WTC11 (cell line): ENCODE data around the gene UMODL1. TPM values are rescaled to one million over a fixed set of nuclear protein-coding genes. Genes with fewer than 3 reads are reported as not detected.

Source experiments
- ATAC-seq: fragments of 200-7000 bp; cut with Tn5 transposase; 2 replicates; pipeline ENCODE4 v1.10.0; 2021; ENCODE audit warnings: mild to moderate bottlenecking, moderate library complexity
- CTCF ChIA-PET: fragments of 300-600 bp; sonication (Branson Sonifier 250); formaldehyde crosslinking; loops from one replicate; lab custom pipeline; 2021; ENCODE audit warnings: antibody characterized with exemption; lab: Charles Lee
- POLR2A ChIA-PET: fragments of 350-600 bp; sonication (Branson Sonifier 250); formaldehyde crosslinking; loops from one replicate; lab custom pipeline; 2021; ENCODE audit warnings: antibody characterized with exemption; lab: Charles Lee
- DNase-seq: peaks from one replicate; pipeline ENCODE4 v3.0.0; 2021; ENCODE audit warnings: low spot score
- H3K27ac Mint-ChIP-seq: 2 replicates; pipeline ENCODE4 v1.8.0; 2021; ENCODE audit warnings: mixed read lengths
- H3K27me3 Mint-ChIP-seq: 2 replicates; pipeline ENCODE4 v1.8.0; 2021; ENCODE audit warnings: low read depth, mild to moderate bottlenecking, moderate library complexity, mixed read lengths
- H3K36me3 Mint-ChIP-seq: 2 replicates; pipeline ENCODE4 v1.8.0; 2021; ENCODE audit warnings: mixed read lengths
- H3K4me1 Mint-ChIP-seq: 2 replicates; pipeline ENCODE4 v1.8.0; 2022; ENCODE audit warnings: mixed read lengths
- H3K4me3 Mint-ChIP-seq: 2 replicates; pipeline ENCODE4 v1.8.0; 2021; ENCODE audit warnings: mild to moderate bottlenecking, moderate library complexity, mixed read lengths
- H3K9me3 Mint-ChIP-seq: 2 replicates; pipeline ENCODE4 v1.8.0; 2021; ENCODE audit warnings: mixed read lengths
- FOXK1 ChIP-seq: sonication (generic); formaldehyde crosslinking; IDR thresholded peaks from 2 replicates; pipeline ENCODE4 v1.8.0; 2022; ENCODE audit warnings: mild to moderate bottlenecking, moderate library complexity, missing genetic modification reagents
- HMGA2 ChIP-seq: fragments of 250-450 bp; sonication (Bioruptor Pico); IDR thresholded peaks from 2 replicates; pipeline ENCODE4 v1.4.0; 2021; ENCODE audit warnings: mild to moderate bottlenecking, moderate library complexity
- IRF2 ChIP-seq: sonication (generic); formaldehyde crosslinking; IDR thresholded peaks from 2 replicates; pipeline ENCODE4 v1.8.0; 2022; ENCODE audit warnings: low read depth, missing genetic modification reagents, borderline replicate concordance
- JUN ChIP-seq: sonication (generic); formaldehyde crosslinking; IDR thresholded peaks from 2 replicates; pipeline ENCODE4 v1.8.0; 2023; ENCODE audit warnings: mild to moderate bottlenecking, missing genetic modification reagents
- MXD4 ChIP-seq: fragments of 250-450 bp; sonication (Bioruptor Pico); IDR thresholded peaks from 2 replicates; pipeline ENCODE4 v1.8.0; 2021; ENCODE audit warnings: mild to moderate bottlenecking, moderate library complexity, borderline replicate concordance
- NFE2L1 ChIP-seq: sonication (generic); formaldehyde crosslinking; IDR thresholded peaks from 2 replicates; pipeline ENCODE4 v1.8.1; 2023; ENCODE audit warnings: missing genetic modification reagents
- NR3C1 ChIP-seq: sonication (generic); formaldehyde crosslinking; conservative IDR thresholded peaks from 2 replicates; pipeline ENCODE4 v1.8.1; 2023; ENCODE audit warnings: low read depth, mild to moderate bottlenecking, missing genetic modification reagents
- OVOL2 ChIP-seq: fragments of 250-450 bp; sonication (Bioruptor Pico); IDR thresholded peaks from 2 replicates; pipeline ENCODE4 v1.9.0; 2021; ENCODE audit warnings: mild to moderate bottlenecking, borderline replicate concordance
- SMAD3 ChIP-seq: sonication (generic); formaldehyde crosslinking; IDR thresholded peaks from 2 replicates; pipeline ENCODE4 v1.8.0; 2022; ENCODE audit warnings: missing genetic modification reagents, mild to moderate bottlenecking, borderline replicate concordance
- TCF7 ChIP-seq: sonication (generic); formaldehyde crosslinking; IDR thresholded peaks from 2 replicates; pipeline ENCODE4 v1.8.0; 2022; ENCODE audit warnings: mild to moderate bottlenecking, low read depth, missing genetic modification reagents, moderate library complexity
- ZNF416 ChIP-seq: fragments of 250-450 bp; sonication (Bioruptor Pico); IDR thresholded peaks from 2 replicates; pipeline ENCODE4 v1.9.0; 2021; ENCODE audit warnings: mild to moderate bottlenecking, inconsistent platforms
- ZNF671 ChIP-seq: fragments of 250-450 bp; sonication (Bioruptor Pico); IDR thresholded peaks from 2 replicates; pipeline ENCODE4 v1.8.0; 2021; ENCODE audit warnings: mild to moderate bottlenecking
- total RNA-seq: library from RNA; stranded (reverse); gene quantifications from 3 replicates; pipeline ENCODE4 v1.2.3, GENCODE V29; 2021
- TF ChIP-seq, protein P1 (sequence below): fragments of 250-450 bp; sonication (Bioruptor Pico); IDR thresholded peaks from 2 replicates; pipeline ENCODE4 v1.9.0; 2021; ENCODE audit warnings: mild to moderate bottlenecking
- TF ChIP-seq, protein P2 (sequence below): sonication (generic); formaldehyde crosslinking; IDR thresholded peaks from 2 replicates; pipeline ENCODE4 v1.8.1; 2022; ENCODE audit warnings: low read depth, mild to moderate bottlenecking, moderate library complexity, missing genetic modification reagents, borderline replicate concordance
- TF ChIP-seq, protein P3 (sequence below): sonication (generic); formaldehyde crosslinking; conservative IDR thresholded peaks from 2 replicates; pipeline ENCODE4 v1.8.1; 2022; ENCODE audit warnings: mild to moderate bottlenecking, missing genetic modification reagents
- TF ChIP-seq, protein P4 (sequence below): sonication (generic); formaldehyde crosslinking; IDR thresholded peaks from 2 replicates; pipeline ENCODE4 v1.8.0; 2022; ENCODE audit warnings: mild to moderate bottlenecking, missing genetic modification reagents
- TF ChIP-seq, protein P5 (sequence below): fragments of 250-450 bp; sonication (Bioruptor Pico); IDR thresholded peaks from 2 replicates; pipeline ENCODE4 v2.1.2; 2022; ENCODE audit warnings: mild to moderate bottlenecking, moderate library complexity
- TF ChIP-seq, protein P6 (sequence below): sonication (generic); formaldehyde crosslinking; IDR thresholded peaks from 2 replicates; pipeline ENCODE4 v1.8.1; 2023; ENCODE audit warnings: mild to moderate bottlenecking, missing genetic modification reagents, moderate library complexity
- TF ChIP-seq, protein P7 (sequence below): sonication (generic); formaldehyde crosslinking; IDR thresholded peaks from 2 replicates; pipeline ENCODE4 v1.8.1; 2023; ENCODE audit warnings: mild to moderate bottlenecking, missing genetic modification reagents, borderline replicate concordance

Gene UMODL1
- total RNA-seq, 1 experiment from 2014 or later, result not detected

DNA sequence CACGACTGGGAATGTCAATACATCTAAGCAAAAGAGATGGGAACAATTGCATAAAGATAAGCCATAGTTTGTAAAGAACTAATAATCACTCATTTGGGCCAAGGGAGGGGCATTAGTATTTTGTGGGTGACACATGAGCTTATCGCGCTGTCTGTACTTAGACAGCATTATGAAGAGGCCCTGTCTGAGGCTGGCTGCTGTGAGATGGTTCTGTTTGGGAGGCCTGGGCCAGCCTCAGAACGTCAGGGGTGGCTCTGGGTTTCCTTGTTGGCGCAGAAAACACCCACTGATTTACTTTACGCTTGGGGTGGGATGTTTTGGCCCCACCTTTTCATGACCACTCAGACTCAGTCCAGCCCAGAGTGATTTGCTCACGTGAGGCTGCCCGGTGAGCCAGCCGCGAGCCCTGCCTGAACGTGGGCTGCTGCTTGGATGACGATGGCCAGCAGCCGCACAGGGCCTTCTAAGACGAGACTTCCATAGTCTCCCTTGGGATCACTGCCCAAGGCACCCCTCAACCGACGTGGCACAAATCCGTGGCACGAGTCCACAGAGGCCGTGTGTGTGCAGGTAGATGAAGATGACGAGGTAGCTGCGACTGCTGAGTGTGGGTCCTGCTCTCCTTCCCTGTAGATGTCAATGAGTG is 18.7 kb downstream of the UMODL1 start:
- H3K27me3 Mint-ChIP-seq, result peaks cover 8% of the 10 kb centered on the region
- H3K36me3 Mint-ChIP-seq, result peaks cover 9% of the 10 kb centered on the region
- POLR2A ChIA-PET, result no interaction called here
- no peak overlapping the region for H3K4me3 Mint-ChIP-seq
- H3K4me1 Mint-ChIP-seq, result peaks cover 12% of the 10 kb centered on the region
- TF ChIP-seq, protein P1, sequence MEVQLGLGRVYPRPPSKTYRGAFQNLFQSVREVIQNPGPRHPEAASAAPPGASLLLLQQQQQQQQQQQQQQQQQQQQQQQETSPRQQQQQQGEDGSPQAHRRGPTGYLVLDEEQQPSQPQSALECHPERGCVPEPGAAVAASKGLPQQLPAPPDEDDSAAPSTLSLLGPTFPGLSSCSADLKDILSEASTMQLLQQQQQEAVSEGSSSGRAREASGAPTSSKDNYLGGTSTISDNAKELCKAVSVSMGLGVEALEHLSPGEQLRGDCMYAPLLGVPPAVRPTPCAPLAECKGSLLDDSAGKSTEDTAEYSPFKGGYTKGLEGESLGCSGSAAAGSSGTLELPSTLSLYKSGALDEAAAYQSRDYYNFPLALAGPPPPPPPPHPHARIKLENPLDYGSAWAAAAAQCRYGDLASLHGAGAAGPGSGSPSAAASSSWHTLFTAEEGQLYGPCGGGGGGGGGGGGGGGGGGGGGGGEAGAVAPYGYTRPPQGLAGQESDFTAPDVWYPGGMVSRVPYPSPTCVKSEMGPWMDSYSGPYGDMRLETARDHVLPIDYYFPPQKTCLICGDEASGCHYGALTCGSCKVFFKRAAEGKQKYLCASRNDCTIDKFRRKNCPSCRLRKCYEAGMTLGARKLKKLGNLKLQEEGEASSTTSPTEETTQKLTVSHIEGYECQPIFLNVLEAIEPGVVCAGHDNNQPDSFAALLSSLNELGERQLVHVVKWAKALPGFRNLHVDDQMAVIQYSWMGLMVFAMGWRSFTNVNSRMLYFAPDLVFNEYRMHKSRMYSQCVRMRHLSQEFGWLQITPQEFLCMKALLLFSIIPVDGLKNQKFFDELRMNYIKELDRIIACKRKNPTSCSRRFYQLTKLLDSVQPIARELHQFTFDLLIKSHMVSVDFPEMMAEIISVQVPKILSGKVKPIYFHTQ (CRISPR knock-in tag), result no peak
- TF ChIP-seq MXD4 (CRISPR knock-in tag) (no peak), NR3C1 (CRISPR knock-in tag) (no peak), SMAD3 (CRISPR knock-in tag) (no peak), NFE2L1 (CRISPR knock-in tag) (no peak), HMGA2 (no peak), OVOL2 (CRISPR knock-in tag) (no peak), ZNF416 (CRISPR knock-in tag) (no peak), ZNF671 (CRISPR knock-in tag) (no peak), JUN (no peak), FOXK1 (CRISPR knock-in tag) (no peak), IRF2 (CRISPR knock-in tag) (no peak), TCF7 (CRISPR knock-in tag) (no peak)
- TF ChIP-seq, protein P2, sequence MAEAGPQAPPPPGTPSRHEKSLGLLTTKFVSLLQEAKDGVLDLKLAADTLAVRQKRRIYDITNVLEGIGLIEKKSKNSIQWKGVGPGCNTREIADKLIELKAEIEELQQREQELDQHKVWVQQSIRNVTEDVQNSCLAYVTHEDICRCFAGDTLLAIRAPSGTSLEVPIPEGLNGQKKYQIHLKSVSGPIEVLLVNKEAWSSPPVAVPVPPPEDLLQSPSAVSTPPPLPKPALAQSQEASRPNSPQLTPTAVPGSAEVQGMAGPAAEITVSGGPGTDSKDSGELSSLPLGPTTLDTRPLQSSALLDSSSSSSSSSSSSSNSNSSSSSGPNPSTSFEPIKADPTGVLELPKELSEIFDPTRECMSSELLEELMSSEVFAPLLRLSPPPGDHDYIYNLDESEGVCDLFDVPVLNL, result no peak
- TF ChIP-seq, protein P3, sequence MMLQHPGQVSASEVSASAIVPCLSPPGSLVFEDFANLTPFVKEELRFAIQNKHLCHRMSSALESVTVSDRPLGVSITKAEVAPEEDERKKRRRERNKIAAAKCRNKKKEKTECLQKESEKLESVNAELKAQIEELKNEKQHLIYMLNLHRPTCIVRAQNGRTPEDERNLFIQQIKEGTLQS (CRISPR knock-in tag), result no peak
- TF ChIP-seq, protein P4, sequence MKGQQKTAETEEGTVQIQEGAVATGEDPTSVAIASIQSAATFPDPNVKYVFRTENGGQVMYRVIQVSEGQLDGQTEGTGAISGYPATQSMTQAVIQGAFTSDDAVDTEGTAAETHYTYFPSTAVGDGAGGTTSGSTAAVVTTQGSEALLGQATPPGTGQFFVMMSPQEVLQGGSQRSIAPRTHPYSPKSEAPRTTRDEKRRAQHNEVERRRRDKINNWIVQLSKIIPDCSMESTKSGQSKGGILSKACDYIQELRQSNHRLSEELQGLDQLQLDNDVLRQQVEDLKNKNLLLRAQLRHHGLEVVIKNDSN (CRISPR knock-in tag), result no peak
- TF ChIP-seq, protein P5, sequence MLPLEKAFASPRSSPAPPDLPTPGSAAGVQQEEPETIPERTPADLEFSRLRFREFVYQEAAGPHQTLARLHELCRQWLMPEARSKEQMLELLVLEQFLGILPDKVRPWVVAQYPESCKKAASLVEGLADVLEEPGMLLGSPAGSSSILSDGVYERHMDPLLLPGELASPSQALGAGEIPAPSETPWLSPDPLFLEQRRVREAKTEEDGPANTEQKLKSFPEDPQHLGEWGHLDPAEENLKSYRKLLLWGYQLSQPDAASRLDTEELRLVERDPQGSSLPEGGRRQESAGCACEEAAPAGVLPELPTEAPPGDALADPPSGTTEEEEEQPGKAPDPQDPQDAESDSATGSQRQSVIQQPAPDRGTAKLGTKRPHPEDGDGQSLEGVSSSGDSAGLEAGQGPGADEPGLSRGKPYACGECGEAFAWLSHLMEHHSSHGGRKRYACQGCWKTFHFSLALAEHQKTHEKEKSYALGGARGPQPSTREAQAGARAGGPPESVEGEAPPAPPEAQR (CRISPR knock-in tag), result no peak
- TF ChIP-seq, protein P6, sequence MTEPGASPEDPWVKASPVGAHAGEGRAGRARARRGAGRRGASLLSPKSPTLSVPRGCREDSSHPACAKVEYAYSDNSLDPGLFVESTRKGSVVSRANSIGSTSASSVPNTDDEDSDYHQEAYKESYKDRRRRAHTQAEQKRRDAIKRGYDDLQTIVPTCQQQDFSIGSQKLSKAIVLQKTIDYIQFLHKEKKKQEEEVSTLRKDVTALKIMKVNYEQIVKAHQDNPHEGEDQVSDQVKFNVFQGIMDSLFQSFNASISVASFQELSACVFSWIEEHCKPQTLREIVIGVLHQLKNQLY (CRISPR knock-in tag), result no peak
- TF ChIP-seq, protein P7, sequence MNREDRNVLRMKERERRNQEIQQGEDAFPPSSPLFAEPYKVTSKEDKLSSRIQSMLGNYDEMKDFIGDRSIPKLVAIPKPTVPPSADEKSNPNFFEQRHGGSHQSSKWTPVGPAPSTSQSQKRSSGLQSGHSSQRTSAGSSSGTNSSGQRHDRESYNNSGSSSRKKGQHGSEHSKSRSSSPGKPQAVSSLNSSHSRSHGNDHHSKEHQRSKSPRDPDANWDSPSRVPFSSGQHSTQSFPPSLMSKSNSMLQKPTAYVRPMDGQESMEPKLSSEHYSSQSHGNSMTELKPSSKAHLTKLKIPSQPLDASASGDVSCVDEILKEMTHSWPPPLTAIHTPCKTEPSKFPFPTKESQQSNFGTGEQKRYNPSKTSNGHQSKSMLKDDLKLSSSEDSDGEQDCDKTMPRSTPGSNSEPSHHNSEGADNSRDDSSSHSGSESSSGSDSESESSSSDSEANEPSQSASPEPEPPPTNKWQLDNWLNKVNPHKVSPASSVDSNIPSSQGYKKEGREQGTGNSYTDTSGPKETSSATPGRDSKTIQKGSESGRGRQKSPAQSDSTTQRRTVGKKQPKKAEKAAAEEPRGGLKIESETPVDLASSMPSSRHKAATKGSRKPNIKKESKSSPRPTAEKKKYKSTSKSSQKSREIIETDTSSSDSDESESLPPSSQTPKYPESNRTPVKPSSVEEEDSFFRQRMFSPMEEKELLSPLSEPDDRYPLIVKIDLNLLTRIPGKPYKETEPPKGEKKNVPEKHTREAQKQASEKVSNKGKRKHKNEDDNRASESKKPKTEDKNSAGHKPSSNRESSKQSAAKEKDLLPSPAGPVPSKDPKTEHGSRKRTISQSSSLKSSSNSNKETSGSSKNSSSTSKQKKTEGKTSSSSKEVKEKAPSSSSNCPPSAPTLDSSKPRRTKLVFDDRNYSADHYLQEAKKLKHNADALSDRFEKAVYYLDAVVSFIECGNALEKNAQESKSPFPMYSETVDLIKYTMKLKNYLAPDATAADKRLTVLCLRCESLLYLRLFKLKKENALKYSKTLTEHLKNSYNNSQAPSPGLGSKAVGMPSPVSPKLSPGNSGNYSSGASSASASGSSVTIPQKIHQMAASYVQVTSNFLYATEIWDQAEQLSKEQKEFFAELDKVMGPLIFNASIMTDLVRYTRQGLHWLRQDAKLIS, result no peak
- CTCF ChIA-PET, result interaction anchor here (1.2 kb wide), 1 partner anchor 18 kb away, joined by 3 read pairs; no protein-coding TSS in a partner anchor
- no peak overlapping the region for H3K27ac Mint-ChIP-seq
- no peak for DNase-seq
- H3K9me3 Mint-ChIP-seq, result peaks cover 3% of the 10 kb centered on the region; the same call in 1 of the 2 replicates
- no peak for ATAC-seq
